GM18951 (cell line): ENCODE measurements around the gene ARHGAP15.
A peak's percentile ranks its signal among the peaks of the same experiment; 100 is the strongest.
"Not testable (repeated sequence)": the region's sequence is repeated elsewhere in the genome, so short reads cannot be mapped to it uniquely, and the experiment has no call there.

Experiments used
- POLR2A ChIP-seq: IDR thresholded peaks from 4 replicates; pipeline ENCODE4 v1.6.1; 2011; ENCODE audit warnings: mild to moderate bottlenecking; ENCODE audit not compliant: insufficient read length, insufficient read depth; ENCODE audit errors: extremely low read depth
- in situ Hi-C: fragments of 300-500 bp; cut with MboI; formaldehyde crosslinking; loops from one replicate; pipeline ENCODE4 v1.12.0; 2022; ENCODE audit warnings: low sequenced_read_pairs, mixed read lengths, inconsistent platforms; ENCODE audit not compliant: unreplicated experiment

The ARHGAP15 gene

GRCh38 chr2:143128681-143129580, at the start of gene ARHGAP15:
Gene ARHGAP15, plus strand, starts transcription at chr2:143129419.
- in situ Hi-C loops: no loop called here
- TF ChIP-seq POLR2A: peak; percentile 45

GRCh38 chr2:143081616-143082015, 47.6 kb upstream of the ARHGAP15 start:
- in situ Hi-C loops: no loop called here
- TF ChIP-seq POLR2A: no peak

- no peak for TF ChIP-seq POLR2A
- in situ Hi-C loops: no loop called here
These were observed 45.6 kb upstream of the ARHGAP15 start for GRCh38 chr2:143083636-143084035.

GRCh38 chr2:143084462-143084861, 44.8 kb upstream of the ARHGAP15 start:
- in situ Hi-C loops: no loop called here

GRCh38 chr2:143085125-143085784, 44.0 kb upstream of the ARHGAP15 start:
- TF ChIP-seq POLR2A: no peak
- in situ Hi-C loops: no loop called here

More at GRCh38 chr2:143084462-143084861, 44.8 kb upstream of the ARHGAP15 start:
- no peak for TF ChIP-seq POLR2A

- in situ Hi-C loops: no loop called here
- TF ChIP-seq POLR2A: no peak
These were observed 42.2 kb upstream of the ARHGAP15 start for GRCh38 chr2:143087033-143087432.

- in situ Hi-C loops: no loop called here
- TF ChIP-seq POLR2A: no peak
These were observed 40.8 kb upstream of the ARHGAP15 start for GRCh38 chr2:143088388-143088787.

GRCh38 chr2:143089520-143089919, 39.7 kb upstream of the ARHGAP15 start:
- in situ Hi-C loops: not testable (repeated sequence)

GRCh38 chr2:143110758-143111428, 18.3 kb upstream of the ARHGAP15 start:
- TF ChIP-seq POLR2A: no peak

GRCh38 chr2:143117225-143117624, 12.0 kb upstream of the ARHGAP15 start:
- TF ChIP-seq POLR2A: no peak

More at GRCh38 chr2:143110758-143111428, 18.3 kb upstream of the ARHGAP15 start:
- in situ Hi-C loops: loop anchor here (10.0 kb wide), 1 partner anchor 114 kb away; no protein-coding TSS in a partner anchor

GRCh38 chr2:143121079-143121478, 8.1 kb upstream of the ARHGAP15 start:
- no peak for TF ChIP-seq POLR2A
- in situ Hi-C loops: no loop called here

More at GRCh38 chr2:143117225-143117624, 12.0 kb upstream of the ARHGAP15 start:
- in situ Hi-C loops: loop anchor here (10.0 kb wide), 1 partner anchor 108 kb away; no protein-coding TSS in a partner anchor

- in situ Hi-C loops: no loop called here
- TF ChIP-seq POLR2A: no peak
These were observed 7.3 kb upstream of the ARHGAP15 start for GRCh38 chr2:143121957-143122356.

- in situ Hi-C loops: no loop called here
These were observed 5.3 kb upstream of the ARHGAP15 start for GRCh38 chr2:143123911-143124310.

More at GRCh38 chr2:143123911-143124310, 5.3 kb upstream of the ARHGAP15 start:
- no peak for TF ChIP-seq POLR2A
